Muscle of back (tissue), 13 donors: ENCODE data around the gene FYCO1. TPM values are rescaled to one million over a fixed set of nuclear protein-coding genes. Genes with fewer than 3 reads are reported as not detected.
"Not testable (repeated sequence)": the region's sequence is repeated elsewhere in the genome, so short reads cannot be mapped to it uniquely, and the experiment has no call there.

Experiments used
- DNase-seq, 3 donors: peaks; one replicate each; pipeline versions ENCODE4 v3.0.0 to v3.0.0-alpha.2; 2013
- long read RNA-seq, 9 donors: transcript quantifications; one replicate each; lab custom pipeline, GENCODE V29; 2026
- polyA plus RNA-seq, 10 donors: library from polyadenylated mRNA; unstranded; fragments of 120-200 nt; gene quantifications; one replicate each; pipeline ENCODE4 v1.2.1, GENCODE V29; 2013; ENCODE audit not compliant: insufficient read length in 10 of 10

The FYCO1 gene
- polyA plus RNA-seq, result 10 to 100 TPM; 23.2 to 39.4 (median 30.1) TPM
- long read RNA-seq, donor 1, partial matches to known transcripts, result 6 of 7 reads
- long read RNA-seq, donor 1, other reads (novel, unspliced or antisense), result 0 of 7 reads
- long read RNA-seq, donor 2, partial matches to known transcripts, result 0 of 1 reads
- long read RNA-seq, donor 2, other reads (novel, unspliced or antisense), result 0 of 1 reads
- long read RNA-seq, donor 3, result 0 reads
- long read RNA-seq, donor 4, full-length matches to known transcripts, result 1 of 1 reads
- long read RNA-seq, donor 4, partial matches to known transcripts, result 0 of 1 reads
- long read RNA-seq, donor 4, other reads (novel, unspliced or antisense), result 0 of 1 reads
- long read RNA-seq, donor 5, result 0 reads
- long read RNA-seq, donor 6, full-length matches to known transcripts, result 4 of 4 reads
- long read RNA-seq, donor 6, partial matches to known transcripts, result 0 of 4 reads
- long read RNA-seq, donor 6, other reads (novel, unspliced or antisense), result 0 of 4 reads
- long read RNA-seq, donor 7, partial matches to known transcripts, result 17 of 17 reads
- long read RNA-seq, donor 7, other reads (novel, unspliced or antisense), result 0 of 17 reads
- long read RNA-seq, donor 8, result 0 reads
- long read RNA-seq, donor 9, full-length matches to known transcripts, result 1 of 1 reads
- long read RNA-seq, donor 9, partial matches to known transcripts, result 0 of 1 reads
- long read RNA-seq, donor 9, other reads (novel, unspliced or antisense), result 0 of 1 reads

DNA sequence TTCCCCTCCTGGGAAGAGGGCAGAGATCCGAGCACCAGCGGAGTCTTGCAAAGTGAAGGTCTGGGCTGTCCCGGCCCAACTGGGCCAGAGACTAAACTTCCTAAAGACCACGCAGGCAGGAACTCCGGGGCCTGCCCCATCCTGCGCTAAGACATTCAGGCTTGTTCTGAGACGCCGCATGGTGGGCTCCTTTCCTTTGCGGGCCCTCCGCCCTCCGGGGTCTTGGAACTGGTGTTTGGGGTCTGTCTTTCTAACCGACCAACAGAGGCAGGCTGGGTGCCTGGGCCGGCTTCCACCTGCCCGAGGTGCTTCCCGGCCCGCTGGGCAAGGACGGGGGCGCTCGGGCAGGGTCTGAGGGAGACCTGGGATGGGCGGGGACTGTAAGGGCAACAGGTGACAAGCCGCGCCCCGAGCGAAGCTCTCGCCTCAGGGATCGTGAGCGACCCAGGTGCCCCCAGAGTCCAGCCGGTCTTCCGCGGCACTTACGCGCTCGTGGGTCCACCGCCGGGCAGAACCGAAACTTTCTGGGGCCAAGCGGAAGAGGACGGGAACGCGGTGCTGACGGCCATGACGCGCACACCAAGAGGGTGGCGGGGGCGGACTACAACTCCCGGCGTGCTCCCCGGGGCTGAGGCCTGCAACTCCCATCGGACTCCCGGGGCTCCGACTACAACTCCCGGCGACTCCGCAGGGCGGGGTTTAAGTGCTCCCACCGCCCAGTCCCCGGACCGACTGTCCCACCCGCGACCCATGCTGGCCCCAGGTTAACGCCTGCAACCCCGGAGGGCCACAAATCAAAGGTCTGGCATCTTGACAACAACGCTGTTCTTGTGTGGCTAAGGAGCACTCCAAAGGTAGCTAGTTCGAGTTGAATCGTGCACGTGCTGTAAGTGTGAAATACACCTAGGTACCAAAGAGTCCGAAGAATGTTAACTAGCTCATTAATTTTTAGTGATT, at the start of gene FYCO1:
Gene FYCO1 (minus strand): TSS at position 589 of the 957 bp plus-strand sequence. CDS start 10,914 bp downstream, outside the sequence.
- peak; percentile 81 to 96 (median 89) for DNase-seq

DNA sequence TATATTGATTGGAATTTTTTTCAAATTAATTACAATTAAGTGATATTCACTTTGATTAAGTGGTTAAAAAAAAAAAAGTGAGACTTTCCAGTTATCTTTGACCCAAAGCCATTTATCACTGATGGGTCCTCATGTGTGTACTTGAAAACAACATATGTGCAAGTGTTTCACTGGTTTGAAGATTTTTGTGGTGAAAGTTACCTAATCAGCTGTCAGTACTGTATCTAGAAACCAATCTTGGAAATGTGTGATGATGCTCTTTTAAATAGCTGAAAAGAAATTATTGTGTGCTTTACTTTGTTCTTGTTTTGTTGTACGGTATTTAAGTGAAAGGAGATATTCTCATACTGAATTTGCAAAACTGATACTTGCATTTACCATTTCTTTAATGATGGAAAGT, 43.3 kb upstream of the FYCO1 start:
- DNase-seq, result no peak

DNA sequence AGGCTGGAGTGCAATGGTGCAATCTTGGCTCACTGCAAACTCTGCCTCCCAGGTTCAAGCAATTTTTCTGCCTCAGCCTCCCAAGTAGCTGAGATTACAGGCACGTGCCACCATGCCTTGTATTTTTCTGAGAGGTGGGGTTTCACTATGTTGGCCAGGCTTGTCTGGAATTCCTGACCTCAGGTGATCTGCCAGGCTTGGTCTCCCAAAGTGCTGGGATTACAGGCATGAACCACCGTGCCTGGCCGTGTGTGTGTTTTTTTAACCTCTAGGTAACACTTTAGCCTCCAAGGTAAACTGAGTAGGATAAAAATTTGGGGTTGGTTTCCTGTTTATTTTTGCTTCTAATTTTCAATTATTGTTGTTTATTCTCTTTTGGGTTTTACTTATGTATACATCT, 42.4 kb upstream of the FYCO1 start:
- DNase-seq, result not testable (repeated sequence)

- DNase-seq, result no peak
Measured at GRCh38 chr3:46036191-46036590, 40.6 kb upstream of the FYCO1 start.

GRCh38 chr3:46031747-46032146, 36.1 kb upstream of the FYCO1 start:
- DNase-seq, result no peak

- no peak for DNase-seq
Measured at GRCh38 chr3:46031269-46031668, 35.6 kb upstream of the FYCO1 start.

DNA sequence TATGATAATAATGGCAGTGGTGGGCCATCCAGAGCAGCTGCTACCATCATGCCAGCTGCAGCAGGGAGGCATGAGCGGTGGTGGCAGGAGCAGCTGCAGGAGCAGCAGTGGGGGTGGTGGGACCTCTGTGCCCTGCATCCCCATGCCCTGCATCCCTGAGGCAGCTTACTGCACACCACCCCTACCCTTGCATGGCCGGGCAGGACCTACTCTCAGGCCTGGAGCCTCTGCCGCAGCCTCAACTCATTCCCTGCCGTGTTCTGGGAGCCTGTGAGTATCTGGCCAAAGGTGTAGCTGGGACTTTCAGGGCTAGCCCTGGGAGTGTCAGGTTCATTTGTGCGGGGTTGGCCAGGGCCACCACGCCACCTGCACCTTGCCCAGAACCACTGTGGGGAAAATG, 35.0 kb upstream of the FYCO1 start:
- DNase-seq, result no peak

- DNase-seq, result no peak
Measured at GRCh38 chr3:46029953-46030543, 34.4 kb upstream of the FYCO1 start.

- no peak for DNase-seq
Measured at GRCh38 chr3:46027736-46028397, 32.2 kb upstream of the FYCO1 start.

GRCh38 chr3:46027021-46027705, 31.5 kb upstream of the FYCO1 start, which contains the start of gene XCR1:
TSS of gene XCR1 (minus strand) at chr3:46027483. CDS start at chr3:46021947, 5,536 bp downstream.
- no peak for DNase-seq

DNA sequence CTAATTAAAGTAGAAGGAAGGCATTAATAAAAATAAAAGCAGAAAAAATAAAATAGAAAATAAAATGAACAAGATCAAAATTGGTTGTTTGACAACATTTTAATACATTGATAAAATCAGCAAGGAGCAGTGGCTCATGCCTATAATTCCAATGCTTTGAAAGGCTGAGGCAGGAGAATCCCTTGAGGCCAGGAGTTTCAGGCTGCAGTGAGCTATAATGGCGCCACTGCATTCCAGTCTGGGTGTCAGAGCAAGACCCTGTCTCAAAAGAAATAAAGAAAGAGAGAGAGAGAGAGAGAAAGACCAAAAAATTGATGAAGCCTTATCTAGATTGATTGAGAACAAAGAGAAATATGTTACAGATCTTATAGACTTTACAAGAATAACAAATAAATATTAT, 29.5 kb upstream of the FYCO1 start:
- DNase-seq, result no peak

DNA sequence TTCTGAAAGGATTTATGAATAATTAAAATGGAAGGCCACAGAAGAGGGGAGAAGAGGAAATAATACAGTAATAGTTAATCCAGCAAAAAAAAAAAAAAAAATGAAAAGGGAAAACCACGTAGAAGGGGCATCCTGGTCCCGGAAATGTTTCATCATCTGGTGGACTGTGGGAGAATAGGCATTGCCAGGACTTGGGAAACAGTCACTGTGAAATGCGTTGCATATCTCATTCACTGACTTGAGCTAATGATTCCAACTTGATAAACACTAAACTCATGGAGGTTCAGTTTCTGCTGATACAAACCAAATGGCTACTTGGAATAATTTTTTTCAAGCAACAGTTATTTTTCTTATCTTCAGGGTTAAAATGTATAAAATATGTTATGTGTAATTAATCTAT, 28.5 kb upstream of the FYCO1 start:
- no peak for DNase-seq

DNA sequence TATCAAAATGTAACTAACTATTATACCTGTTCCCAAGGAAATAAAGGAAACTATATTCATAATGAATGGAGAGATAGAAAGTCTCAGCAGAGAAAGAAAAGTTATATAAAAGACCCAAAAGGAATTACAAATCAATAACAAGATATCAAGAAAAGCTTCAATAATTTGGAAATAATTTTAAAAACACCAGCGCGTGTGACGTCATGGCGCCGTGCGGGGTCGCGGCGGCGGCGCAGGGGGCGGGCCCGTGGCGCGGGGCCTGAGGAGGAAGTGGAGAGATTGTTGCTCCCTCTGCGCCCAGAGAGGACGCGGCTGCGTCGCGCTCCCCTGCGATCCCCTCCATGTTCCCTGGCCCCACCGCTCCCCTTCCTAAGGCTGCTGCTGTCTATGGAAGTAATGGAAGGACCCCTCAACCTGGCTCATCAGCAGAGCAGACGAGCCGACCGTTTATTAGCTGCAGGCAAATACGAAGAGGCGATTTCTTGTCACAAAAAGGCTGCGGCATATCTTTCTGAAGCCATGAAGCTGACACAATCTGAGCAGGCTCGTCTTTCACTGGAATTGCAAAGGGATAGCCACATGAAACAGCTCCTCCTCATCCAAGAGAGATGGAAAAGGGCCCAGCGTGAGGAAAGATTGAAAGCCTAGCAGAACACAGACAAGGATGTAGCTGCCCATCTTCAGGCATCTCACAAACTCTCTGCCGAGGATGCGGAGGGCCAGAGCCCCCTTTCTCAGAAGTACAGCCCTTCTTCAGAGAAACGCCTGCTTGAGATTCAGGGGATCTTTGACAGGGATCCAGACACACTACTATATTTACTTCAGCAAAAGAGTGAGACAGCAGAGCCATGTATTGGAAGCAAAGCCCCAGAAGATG, 27.5 kb upstream of the FYCO1 start:
- no peak for DNase-seq

DNA sequence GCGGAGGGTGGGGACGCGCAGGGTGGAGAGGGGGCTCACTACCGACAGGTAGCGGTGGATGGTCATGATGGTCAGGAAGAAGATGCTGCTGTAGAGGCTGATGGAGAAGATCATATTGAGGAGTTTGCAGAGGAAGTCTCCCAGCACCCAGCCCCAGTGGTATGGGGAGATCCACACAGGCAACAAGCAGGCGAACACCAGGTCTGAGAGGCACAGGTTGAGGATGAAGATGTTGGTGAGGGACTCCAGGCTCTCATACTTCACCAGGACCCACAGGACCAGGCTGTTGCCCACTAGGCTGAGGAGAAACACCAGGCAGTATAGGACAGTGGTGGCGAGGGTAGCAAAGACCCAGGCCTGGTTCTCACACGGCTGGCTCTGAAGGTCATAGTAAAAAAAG, 25.9 kb upstream of the FYCO1 start:
- no peak for DNase-seq

GRCh38 chr3:46020766-46021510, 25.3 kb upstream of the FYCO1 start:
- DNase-seq, result no peak

DNA sequence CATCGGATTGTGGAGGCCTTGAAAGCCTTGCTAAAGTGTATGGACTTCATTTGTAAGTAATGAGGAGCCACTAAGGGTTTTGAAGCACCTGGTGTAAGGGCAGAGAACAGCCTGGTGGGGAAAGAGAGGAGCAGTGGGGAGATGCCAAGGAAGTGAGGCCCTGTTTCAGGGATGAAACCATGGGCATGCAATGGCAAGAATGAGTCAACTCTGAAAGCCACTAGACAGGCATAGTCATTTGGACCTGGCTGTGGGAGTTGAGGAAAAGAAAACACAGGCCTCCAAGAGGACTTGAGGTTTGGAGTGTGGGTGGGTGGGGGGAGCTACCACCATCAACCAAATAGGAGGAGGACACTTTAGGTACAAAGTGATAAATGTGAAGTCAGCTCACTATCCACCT, 24.1 kb upstream of the FYCO1 start:
- DNase-seq, result no peak

- DNase-seq, result no peak
Measured at GRCh38 chr3:46017720-46018119, 22.1 kb upstream of the FYCO1 start.

DNA sequence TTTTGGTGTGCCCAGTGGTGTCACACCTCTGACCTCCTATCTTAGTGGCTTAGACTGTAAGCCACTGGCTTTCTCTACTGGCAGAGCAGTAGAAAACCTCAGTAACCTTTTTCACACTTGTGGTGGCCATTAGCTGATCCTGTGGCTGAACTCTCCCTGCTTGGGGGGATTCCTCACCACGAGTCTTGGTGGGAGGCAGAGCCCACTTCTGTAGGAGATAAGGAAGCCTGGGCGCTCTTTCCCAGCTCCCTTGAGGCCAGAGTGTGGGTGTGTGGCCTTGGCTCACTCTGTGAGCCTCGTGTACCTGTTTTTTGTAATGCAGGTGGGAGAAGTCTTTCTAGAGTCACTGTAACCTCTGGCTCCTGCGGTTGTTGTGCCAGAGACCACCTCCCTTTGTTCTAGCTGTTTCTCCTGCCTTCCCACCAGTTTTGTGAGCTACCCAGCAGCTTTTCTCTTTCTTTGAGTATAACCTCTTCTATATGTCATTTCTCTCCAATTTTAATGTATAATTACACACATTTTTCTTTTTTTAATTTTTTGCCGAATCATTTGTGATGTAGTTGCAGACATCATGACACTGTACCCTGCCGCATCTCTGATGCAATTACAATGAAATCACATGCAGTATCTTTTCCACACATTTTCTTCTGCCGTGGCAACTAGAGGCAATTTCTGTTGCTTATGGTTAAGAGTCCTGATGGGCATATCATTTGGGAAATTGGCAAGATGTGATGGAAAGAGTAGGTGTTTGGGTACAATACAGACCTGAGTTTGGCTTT, 17.9 kb upstream of the FYCO1 start:
- DNase-seq, result no peak
